Thoracic aorta (tissue), 2 donors: ENCODE measurements around the gene CFL2. TPM values are rescaled to one million over a fixed set of nuclear protein-coding genes. Genes with fewer than 3 reads are reported as not detected.

Experiments
- ATAC-seq: fragments of 150-250 bp; one replicate; pipeline ENCODE4 v1.8.0; 2017; ENCODE audit warnings: low read depth; ENCODE audit not compliant: insufficient number of reproducible peaks, low FRiP score
- DNase-seq: peaks from one replicate; pipeline ENCODE4 v3.0.0-alpha.2; 2020; ENCODE audit warnings: low spot score
- H3K27ac ChIP-seq, 2 donors: fragments of 200-600 bp; sonication (generic); 1 replicate in 1 of 2; 2 replicates in 1 of 2; pipeline ENCODE4 v1.5.1; 2016; ENCODE audit warnings: mild to moderate bottlenecking in 2 of 2, moderate library complexity in 2 of 2
- H3K27me3 ChIP-seq: fragments of 200-600 bp; sonication (generic); replicated peaks from 2 replicates; pipeline ENCODE4 v1.6.0; 2016; ENCODE audit warnings: mild to moderate bottlenecking; ENCODE audit not compliant: insufficient read depth
- H3K36me3 ChIP-seq: fragments of 200-600 bp; sonication (generic); one replicate; pipeline ENCODE4 v1.5.1; 2016
- H3K4me1 ChIP-seq, 2 donors: fragments of 200-600 bp; sonication (generic); 1 replicate in 1 of 2; 2 replicates in 1 of 2; pipeline versions ENCODE4 v1.5.1 to v1.6.0; 2016; ENCODE audit warnings: low read depth in 2 of 2, mild to moderate bottlenecking in 1 of 2; ENCODE audit not compliant: control insufficient read depth in 1 of 2
- H3K4me3 ChIP-seq: fragments of 200-600 bp; sonication (generic); 2 replicates; pipeline ENCODE4 v1.5.1; 2016; ENCODE audit warnings: mild to moderate bottlenecking
- H3K9me3 ChIP-seq: fragments of 200-600 bp; sonication (generic); 2 replicates; pipeline ENCODE4 v1.5.1; 2016
- total RNA-seq, 2 donors: library from RNA; depleted of rRNA; stranded (reverse); fragments of >200 nt; gene quantifications; one replicate each; pipeline versions ENCODE4 v1.1.0 to v1.2.3, GENCODE V29; 2016
- TF ChIP-seq, protein P1 (sequence below): fragments of 200-600 bp; sonication (generic); IDR thresholded peaks from one replicate; pipeline ENCODE4 v1.5.1; 2019; ENCODE audit warnings: antibody characterized with exemption

Gene CFL2
- total RNA-seq, 2 donors from 2014 or later, result 94.6 to 127 TPM

DNA sequence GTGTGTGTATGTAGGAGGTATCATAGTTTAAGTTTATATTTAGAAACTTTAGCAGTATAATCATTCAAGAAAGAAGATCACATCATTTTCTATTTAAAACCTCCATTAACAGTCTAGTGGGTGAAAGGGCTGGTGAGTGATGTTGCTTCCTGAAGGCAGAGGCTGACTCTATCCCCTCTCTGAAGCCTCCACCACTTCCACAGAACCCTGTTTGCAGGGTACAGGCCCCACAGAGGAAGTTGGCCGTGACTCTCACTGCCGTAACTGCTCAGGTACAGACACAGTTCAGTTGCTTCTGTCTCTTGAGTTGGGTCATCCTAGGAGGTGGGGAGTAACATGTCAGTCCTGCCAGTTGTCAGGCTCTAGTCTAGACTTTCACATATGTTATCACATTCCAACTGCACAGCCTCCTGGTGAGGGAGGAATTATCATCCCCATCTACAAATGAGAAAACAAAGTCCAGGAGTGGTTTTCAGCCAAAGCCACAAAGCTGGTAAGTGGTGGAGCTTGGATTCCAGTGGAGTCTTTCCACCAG, 31.5 kb downstream of the CFL2 start:
- no peaks in the 10 kb centered on the region for H3K4me1 ChIP-seq
- ATAC-seq (no peak), DNase-seq (no peak)

DNA sequence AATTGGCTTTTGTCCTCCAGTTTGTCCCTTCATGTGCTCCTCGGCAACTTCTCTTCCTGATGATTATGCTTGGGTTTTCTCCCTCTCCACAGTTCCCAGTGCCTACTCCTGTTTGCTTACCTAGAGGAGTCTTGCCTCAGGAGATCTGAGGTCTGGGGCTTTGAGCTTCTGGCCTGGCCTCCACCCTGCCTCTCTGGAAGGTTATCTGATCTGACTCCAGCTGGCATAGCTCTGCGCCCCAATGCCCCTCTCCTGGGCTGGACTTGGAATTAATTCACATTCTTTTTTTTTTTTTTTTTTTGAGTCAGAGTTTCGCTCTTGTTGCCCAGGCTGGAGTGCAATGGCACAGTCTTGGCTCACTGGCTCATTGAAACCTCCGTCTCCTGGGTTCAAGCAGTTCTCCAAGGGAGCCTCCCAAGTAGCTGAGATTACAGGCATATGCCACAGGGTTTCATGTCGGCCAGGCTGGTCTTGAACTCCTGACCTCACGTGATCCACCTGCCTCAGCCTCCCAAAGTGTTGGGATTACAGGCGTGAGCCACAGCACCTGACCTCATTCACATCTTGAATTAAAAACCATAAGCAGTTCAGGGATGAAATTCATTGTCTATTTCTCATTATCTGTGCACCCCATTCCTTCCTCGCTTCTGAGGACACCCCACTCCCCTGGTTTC, 33.5 kb downstream of the CFL2 start:
- no peaks in the 10 kb centered on the region for H3K9me3 ChIP-seq
- H3K27ac ChIP-seq, result no peak overlapping the region
- H3K27me3 ChIP-seq, result no peaks in the 10 kb centered on the region
- TF ChIP-seq, protein P1, sequence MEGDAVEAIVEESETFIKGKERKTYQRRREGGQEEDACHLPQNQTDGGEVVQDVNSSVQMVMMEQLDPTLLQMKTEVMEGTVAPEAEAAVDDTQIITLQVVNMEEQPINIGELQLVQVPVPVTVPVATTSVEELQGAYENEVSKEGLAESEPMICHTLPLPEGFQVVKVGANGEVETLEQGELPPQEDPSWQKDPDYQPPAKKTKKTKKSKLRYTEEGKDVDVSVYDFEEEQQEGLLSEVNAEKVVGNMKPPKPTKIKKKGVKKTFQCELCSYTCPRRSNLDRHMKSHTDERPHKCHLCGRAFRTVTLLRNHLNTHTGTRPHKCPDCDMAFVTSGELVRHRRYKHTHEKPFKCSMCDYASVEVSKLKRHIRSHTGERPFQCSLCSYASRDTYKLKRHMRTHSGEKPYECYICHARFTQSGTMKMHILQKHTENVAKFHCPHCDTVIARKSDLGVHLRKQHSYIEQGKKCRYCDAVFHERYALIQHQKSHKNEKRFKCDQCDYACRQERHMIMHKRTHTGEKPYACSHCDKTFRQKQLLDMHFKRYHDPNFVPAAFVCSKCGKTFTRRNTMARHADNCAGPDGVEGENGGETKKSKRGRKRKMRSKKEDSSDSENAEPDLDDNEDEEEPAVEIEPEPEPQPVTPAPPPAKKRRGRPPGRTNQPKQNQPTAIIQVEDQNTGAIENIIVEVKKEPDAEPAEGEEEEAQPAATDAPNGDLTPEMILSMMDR, result no peak
- ATAC-seq (no peak), DNase-seq (no peak)
- H3K4me3 ChIP-seq, result no peak overlapping the region
- H3K4me1 ChIP-seq, result no peaks in the 10 kb centered on the region
- no peaks in the 10 kb centered on the region for H3K36me3 ChIP-seq

More for the DNA sequence above, 31.5 kb downstream of the CFL2 start:
- H3K36me3 ChIP-seq, result no peaks in the 10 kb centered on the region
- TF ChIP-seq, protein P1, result no peak
- H3K4me3 ChIP-seq, result no peak overlapping the region
- no peaks in the 10 kb centered on the region for H3K27me3 ChIP-seq
- no peaks in the 10 kb centered on the region for H3K9me3 ChIP-seq
- no peak overlapping the region for H3K27ac ChIP-seq

DNA sequence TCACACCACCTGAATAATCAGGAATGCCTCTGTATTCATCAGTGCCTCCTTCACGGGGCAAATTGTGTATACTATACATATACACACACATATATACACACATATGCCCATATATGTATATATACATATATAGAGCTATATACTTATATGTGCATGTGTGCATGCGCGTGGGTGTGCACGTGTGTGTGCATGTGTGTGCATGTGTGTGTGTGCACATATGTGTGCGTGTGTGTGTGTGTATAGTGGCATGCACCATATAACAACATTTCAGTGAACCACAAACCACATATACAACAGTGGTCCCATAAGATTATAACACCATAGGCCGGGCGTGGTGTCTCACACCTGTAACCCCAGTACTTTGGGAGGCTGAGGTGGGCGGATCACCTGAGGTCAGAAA, 35.7 kb downstream of the CFL2 start:
- TF ChIP-seq, protein P1, result no peak
- H3K9me3 ChIP-seq, result no peaks in the 10 kb centered on the region
- no peaks in the 10 kb centered on the region for H3K27me3 ChIP-seq
- DNase-seq, result no peak
- H3K4me3 ChIP-seq, result no peak overlapping the region
- ATAC-seq, result no peak
- H3K36me3 ChIP-seq, result no peaks in the 10 kb centered on the region
- H3K4me1 ChIP-seq, result no peaks in the 10 kb centered on the region
- no peak overlapping the region for H3K27ac ChIP-seq

DNA sequence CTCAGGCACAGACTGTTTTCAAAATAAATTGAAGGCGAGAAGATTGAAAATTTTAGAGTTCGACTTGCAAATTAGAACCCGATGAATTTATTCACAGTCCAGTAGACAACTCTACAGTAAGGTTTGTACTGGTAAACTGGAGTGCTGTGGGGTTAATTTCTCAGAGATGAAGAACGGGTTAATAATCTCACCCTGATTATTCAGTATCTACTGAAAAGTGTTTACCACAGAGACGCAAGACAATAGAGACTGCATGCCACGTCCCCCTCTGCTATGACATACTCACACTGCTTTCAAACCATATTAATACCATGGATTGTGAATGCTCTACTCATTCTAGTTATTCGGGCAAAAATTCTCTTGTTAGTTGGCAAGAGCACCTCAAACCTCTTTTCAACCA, 36.1 kb downstream of the CFL2 start:
- no peaks in the 10 kb centered on the region for H3K27me3 ChIP-seq
- H3K36me3 ChIP-seq, result no peaks in the 10 kb centered on the region
- no peaks in the 10 kb centered on the region for H3K9me3 ChIP-seq
- DNase-seq (no peak), ATAC-seq (no peak)
- no peaks in the 10 kb centered on the region for H3K4me1 ChIP-seq
- TF ChIP-seq, protein P1, result no peak
- H3K4me3 ChIP-seq, result no peak overlapping the region
- H3K27ac ChIP-seq, result no peak overlapping the region

DNA sequence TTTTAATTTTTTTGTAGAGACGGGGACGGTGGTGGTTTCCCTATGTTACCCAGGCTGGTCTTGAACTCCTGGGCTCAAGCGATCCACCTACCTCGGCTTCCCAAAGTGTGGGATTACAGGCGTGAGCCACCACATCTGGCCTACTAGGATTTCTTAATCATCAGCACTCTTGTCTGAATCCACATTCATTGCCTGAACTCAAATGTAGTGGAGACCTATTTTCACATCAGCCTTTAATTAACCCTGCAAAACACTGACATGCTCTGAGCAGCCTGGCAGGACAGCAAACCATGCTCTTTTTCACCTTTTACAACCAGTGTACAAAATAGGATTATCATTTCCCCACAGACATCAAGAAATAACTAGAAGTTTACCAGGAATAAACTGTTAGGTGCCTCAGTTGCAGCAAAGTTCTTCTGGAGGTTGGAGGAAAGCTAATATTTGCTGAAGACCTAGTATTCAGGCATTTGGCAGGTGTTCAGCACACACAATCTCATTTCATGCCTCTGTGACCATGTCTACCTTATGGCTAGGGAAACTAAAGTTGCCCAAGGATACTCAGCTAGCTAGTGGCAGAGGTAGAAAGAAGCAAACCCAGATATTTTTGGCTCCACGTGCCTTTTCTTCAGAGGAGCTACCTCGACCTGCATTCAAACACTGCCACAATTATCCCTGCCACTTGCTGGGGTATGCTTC, 37.7 kb downstream of the CFL2 start:
- no peaks in the 10 kb centered on the region for H3K36me3 ChIP-seq
- no peak for DNase-seq
- no peaks in the 10 kb centered on the region for H3K9me3 ChIP-seq
- no peaks in the 10 kb centered on the region for H3K4me1 ChIP-seq
- no peak for ATAC-seq
- TF ChIP-seq, protein P1, result no peak
- H3K27ac ChIP-seq, result no peak overlapping the region
- no peak overlapping the region for H3K4me3 ChIP-seq
- H3K27me3 ChIP-seq, result no peaks in the 10 kb centered on the region
